Testis (tissue), 2 donors: Measurements from ENCODE around the gene FBXO31.

ENCODE experiments used
- POLR2A ChIP-seq: fragments of 450-650 bp; IDR thresholded peaks from one replicate; pipeline ENCODE4 v1.6.1; 2017; ENCODE audit warnings: antibody characterized with exemption, mild to moderate bottlenecking, moderate library complexity
- TF ChIP-seq, protein P1 (sequence below), 3 experiments: fragments of 450-650 bp in 2 of 3; fragments of 200-600 bp in 1 of 3; sonication (generic) in 1 of 3; IDR thresholded peaks; one replicate each; pipeline ENCODE4 v1.5.1; 2016 to 2019; ENCODE audit warnings: antibody characterized with exemption in 3 of 3, mild to moderate bottlenecking in 2 of 3, moderate library complexity in 1 of 3

GRCh38 chr16:87384162-87384874 lies 742 bp upstream of the FBXO31 start:
- TF ChIP-seq, protein P1, sequence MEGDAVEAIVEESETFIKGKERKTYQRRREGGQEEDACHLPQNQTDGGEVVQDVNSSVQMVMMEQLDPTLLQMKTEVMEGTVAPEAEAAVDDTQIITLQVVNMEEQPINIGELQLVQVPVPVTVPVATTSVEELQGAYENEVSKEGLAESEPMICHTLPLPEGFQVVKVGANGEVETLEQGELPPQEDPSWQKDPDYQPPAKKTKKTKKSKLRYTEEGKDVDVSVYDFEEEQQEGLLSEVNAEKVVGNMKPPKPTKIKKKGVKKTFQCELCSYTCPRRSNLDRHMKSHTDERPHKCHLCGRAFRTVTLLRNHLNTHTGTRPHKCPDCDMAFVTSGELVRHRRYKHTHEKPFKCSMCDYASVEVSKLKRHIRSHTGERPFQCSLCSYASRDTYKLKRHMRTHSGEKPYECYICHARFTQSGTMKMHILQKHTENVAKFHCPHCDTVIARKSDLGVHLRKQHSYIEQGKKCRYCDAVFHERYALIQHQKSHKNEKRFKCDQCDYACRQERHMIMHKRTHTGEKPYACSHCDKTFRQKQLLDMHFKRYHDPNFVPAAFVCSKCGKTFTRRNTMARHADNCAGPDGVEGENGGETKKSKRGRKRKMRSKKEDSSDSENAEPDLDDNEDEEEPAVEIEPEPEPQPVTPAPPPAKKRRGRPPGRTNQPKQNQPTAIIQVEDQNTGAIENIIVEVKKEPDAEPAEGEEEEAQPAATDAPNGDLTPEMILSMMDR (IDR thresholded peaks at IDR 0.05), result no peak
- no peak for TF ChIP-seq POLR2A
